Measurements from ENCODE around the gene FDXR.

DNA sequence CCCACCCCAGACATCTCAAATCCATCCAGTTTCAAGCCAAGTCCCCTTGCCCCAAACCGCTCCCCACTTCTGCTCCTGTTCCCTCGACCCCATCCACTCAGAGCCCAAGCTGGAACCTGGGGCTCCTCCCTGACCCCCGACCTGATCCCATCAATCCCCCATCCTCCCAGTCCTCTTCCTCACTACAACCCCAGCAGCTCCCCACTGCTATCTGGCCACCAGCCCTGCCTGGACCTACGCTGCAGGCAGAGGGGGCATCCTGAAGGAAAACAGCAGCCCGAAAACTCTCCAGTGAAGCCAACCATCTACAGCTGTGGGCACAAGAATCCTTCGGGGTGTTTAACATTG, 3.9 kb downstream of the FDXR start:
- TF ChIP-seq, protein P1, sequence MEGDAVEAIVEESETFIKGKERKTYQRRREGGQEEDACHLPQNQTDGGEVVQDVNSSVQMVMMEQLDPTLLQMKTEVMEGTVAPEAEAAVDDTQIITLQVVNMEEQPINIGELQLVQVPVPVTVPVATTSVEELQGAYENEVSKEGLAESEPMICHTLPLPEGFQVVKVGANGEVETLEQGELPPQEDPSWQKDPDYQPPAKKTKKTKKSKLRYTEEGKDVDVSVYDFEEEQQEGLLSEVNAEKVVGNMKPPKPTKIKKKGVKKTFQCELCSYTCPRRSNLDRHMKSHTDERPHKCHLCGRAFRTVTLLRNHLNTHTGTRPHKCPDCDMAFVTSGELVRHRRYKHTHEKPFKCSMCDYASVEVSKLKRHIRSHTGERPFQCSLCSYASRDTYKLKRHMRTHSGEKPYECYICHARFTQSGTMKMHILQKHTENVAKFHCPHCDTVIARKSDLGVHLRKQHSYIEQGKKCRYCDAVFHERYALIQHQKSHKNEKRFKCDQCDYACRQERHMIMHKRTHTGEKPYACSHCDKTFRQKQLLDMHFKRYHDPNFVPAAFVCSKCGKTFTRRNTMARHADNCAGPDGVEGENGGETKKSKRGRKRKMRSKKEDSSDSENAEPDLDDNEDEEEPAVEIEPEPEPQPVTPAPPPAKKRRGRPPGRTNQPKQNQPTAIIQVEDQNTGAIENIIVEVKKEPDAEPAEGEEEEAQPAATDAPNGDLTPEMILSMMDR (IDR thresholded peaks at IDR 0.05) = no peak
- no peak for TF ChIP-seq ZFX (IDR thresholded peaks at IDR 0.05; ENCODE audit: borderline replicate concordance)
